ENCODE data around the gene GPM6B.

GRCh38 chrX:13826770-13827169 lies 9.9 kb upstream of the GPM6B start:
- no peak for TF ChIP-seq L3MBTL2 (conservative IDR thresholded peaks at IDR 0.05)
- no peak for TF ChIP-seq FOXK2 (IDR thresholded peaks at IDR 0.05)
- no peak for TF ChIP-seq BHLHE40 (IDR thresholded peaks at IDR 0.05; ENCODE audit: borderline replicate concordance)
- TF ChIP-seq SP1 (IDR thresholded peaks at IDR 0.05), result no peak
- no peak for TF ChIP-seq LEF1 (IDR thresholded peaks at IDR 0.05; ENCODE audit: borderline replicate concordance)
- TF ChIP-seq CTBP1 (IDR thresholded peaks at IDR 0.05; ENCODE audit: borderline replicate concordance), result no peak
- TF ChIP-seq SUZ12 (IDR thresholded peaks at IDR 0.05), result no peak
- TF ChIP-seq ELF4 (IDR thresholded peaks at IDR 0.05), result no peak
- no peak for TF ChIP-seq HDGF (IDR thresholded peaks at IDR 0.05; ENCODE audit: borderline replicate concordance)
- no peak for TF ChIP-seq FOXM1 (IDR thresholded peaks at IDR 0.05; ENCODE audit: borderline replicate concordance)
- TF ChIP-seq FOXA1 (IDR thresholded peaks at IDR 0.05), result no peak
- no peak for TF ChIP-seq TARDBP (IDR thresholded peaks at IDR 0.05)
